ENCODE data around the gene KANSL1. TPM values are rescaled to one million over a fixed set of nuclear protein-coding genes. Genes with fewer than 3 reads are reported as not detected.

The KANSL1 gene
- total RNA-seq, 1 donor from 2014 or later, result 122 TPM

DNA sequence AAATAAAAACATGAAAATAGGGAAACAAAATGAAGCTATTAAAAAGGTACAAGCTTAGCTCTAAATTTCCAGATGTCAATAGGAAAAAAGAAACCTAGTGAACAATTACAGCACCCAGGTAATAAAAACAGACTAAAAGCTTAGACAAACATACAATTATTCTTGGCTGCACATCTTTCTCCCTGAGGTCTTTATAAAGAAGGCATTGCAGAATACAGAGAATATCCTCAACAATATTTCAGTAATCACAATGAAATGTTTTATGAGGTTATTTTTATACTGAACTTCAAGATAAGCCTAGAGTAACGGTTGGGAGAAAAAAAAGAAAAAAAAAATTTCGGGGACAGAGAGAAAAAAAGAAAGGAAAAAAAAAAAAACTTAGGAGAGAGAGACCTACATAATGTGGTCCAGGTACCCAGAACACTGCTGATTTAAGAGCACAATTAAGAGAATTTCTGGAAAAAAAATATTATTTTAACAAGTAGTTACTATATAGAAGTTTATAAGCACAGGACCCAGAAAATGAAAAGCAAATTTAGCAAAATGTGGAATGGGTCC, 26.5 kb downstream of the KANSL1 start:
- no peak for DNase-seq (ENCODE audit: extremely low spot score in 2 of 2)
- intact Hi-C loops (cut with DNase I), result no loop called here
- Histone ChIP-seq H3K9me3 (no peaks in the 10 kb centered on the region), H3K4me3 (no peak overlapping the region), H3K36me3 (peaks cover 0 to 10% of the 10 kb centered on the region in 2 donors), H3K27me3 (no peaks in the 10 kb centered on the region), H3K27ac (no peak overlapping the region), H3K4me1 (peaks cover 85% of the 10 kb centered on the region)
- TF ChIP-seq POLR2A (IDR thresholded peaks at IDR 0.05) (no peak), POLR2AphosphoS5 (IDR thresholded peaks at IDR 0.05; ENCODE audit: insufficient read depth in 1 of 2, low read depth in 1 of 2) (no peak)
- TF ChIP-seq, protein P1, sequence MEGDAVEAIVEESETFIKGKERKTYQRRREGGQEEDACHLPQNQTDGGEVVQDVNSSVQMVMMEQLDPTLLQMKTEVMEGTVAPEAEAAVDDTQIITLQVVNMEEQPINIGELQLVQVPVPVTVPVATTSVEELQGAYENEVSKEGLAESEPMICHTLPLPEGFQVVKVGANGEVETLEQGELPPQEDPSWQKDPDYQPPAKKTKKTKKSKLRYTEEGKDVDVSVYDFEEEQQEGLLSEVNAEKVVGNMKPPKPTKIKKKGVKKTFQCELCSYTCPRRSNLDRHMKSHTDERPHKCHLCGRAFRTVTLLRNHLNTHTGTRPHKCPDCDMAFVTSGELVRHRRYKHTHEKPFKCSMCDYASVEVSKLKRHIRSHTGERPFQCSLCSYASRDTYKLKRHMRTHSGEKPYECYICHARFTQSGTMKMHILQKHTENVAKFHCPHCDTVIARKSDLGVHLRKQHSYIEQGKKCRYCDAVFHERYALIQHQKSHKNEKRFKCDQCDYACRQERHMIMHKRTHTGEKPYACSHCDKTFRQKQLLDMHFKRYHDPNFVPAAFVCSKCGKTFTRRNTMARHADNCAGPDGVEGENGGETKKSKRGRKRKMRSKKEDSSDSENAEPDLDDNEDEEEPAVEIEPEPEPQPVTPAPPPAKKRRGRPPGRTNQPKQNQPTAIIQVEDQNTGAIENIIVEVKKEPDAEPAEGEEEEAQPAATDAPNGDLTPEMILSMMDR (IDR thresholded peaks at IDR 0.05), result no peak

DNA sequence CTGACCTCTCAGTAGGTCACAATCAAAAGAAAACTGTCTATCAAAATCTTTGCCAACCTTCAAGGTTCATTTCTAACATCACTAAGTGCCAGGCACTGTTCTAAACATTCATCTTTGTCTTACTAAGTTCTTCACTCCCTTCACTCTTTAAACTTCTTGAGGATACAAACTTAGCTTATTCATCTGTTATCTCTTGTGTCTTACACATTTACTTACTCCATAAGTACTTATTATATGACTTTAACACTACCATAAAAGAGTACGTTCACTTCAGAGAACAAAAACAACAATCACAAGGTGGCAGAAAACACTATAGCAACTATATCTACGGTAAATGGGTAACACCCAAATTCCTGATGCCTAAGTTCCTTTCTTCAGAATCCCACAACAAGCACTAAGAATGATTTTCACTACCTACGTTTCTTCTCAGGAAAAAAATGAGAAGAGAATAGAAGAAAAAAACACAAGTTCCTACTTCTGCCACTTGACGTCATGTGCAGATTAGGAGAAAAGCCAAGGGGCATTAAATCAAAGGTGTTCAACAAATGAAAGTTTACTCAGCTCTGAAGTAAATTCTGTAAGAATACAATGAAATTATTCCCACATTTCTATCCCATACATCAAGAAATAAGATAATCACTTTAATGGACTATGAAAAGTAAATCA, 29.2 kb downstream of the KANSL1 start:
- peaks cover 92% of the 10 kb centered on the region for H3K4me1 ChIP-seq
- DNase-seq (ENCODE audit: extremely low spot score in 2 of 2), result no peak
- no peak for TF ChIP-seq POLR2A (IDR thresholded peaks at IDR 0.05)
- TF ChIP-seq, protein P1 (IDR thresholded peaks at IDR 0.05), result no peak
- TF ChIP-seq POLR2AphosphoS5 (IDR thresholded peaks at IDR 0.05; ENCODE audit: insufficient read depth in 1 of 2, low read depth in 1 of 2), result no peak
- no peaks in the 10 kb centered on the region for H3K9me3 ChIP-seq
- intact Hi-C loops (cut with DNase I), result no loop called here
- H3K27ac ChIP-seq, result no peak overlapping the region
- H3K27me3 ChIP-seq, result no peaks in the 10 kb centered on the region
- H3K4me3 ChIP-seq, result no peak overlapping the region
- H3K36me3 ChIP-seq, result no peaks in the 10 kb centered on the region

DNA sequence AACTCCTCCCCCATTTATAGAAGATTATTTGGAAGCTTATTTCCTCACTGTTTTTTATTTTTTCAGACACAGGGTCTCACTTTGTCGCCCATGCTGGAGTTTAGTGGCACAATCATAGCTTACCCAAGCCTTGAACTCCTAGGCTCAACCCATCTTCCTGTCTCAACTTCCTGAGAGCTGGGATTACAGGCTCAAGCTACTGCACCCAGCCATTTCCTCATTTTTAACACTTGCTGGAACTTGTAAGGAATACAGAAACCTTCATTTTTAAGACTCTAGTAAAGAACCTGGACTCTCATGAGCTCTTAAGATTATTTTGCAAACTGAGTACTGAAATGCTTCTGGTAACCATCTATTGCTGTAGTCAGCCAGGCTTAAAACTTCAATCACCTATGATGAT, 29.9 kb downstream of the KANSL1 start:
- no peak for DNase-seq (ENCODE audit: extremely low spot score in 2 of 2)
- peaks cover 92% of the 10 kb centered on the region for H3K4me1 ChIP-seq
- H3K9me3 ChIP-seq, result no peaks in the 10 kb centered on the region
- TF ChIP-seq, protein P1 (IDR thresholded peaks at IDR 0.05), result no peak
- TF ChIP-seq POLR2AphosphoS5 (IDR thresholded peaks at IDR 0.05; ENCODE audit: insufficient read depth in 1 of 2, low read depth in 1 of 2) (no peak), POLR2A (IDR thresholded peaks at IDR 0.05) (no peak)
- H3K4me3 ChIP-seq, result no peak overlapping the region
- H3K27ac ChIP-seq, result no peak overlapping the region
- no peaks in the 10 kb centered on the region for H3K27me3 ChIP-seq
- intact Hi-C loops (cut with DNase I), result no loop called here
- no peaks in the 10 kb centered on the region for H3K36me3 ChIP-seq

DNA sequence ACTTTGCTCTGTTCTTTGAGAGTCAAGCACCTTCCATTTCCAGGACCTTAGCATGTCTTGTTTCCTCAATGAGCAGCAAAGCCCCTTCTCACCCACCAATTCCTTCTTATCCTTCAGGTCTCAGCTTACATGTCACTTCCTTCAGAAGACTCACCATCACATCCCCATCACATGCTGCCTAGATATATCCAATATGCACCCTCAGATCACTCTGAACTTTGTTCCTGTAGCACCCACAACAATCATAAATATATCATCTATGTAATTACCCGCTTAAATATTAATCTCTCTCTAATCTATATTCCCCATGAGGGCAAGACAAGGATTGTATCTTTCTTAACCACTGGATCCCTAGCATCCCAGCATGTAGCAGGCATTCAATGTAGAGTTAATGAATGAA, 30.4 kb downstream of the KANSL1 start:
- H3K4me1 ChIP-seq, result peaks cover 92% of the 10 kb centered on the region

More for the DNA sequence above, 30.4 kb downstream of the KANSL1 start:
- Histone ChIP-seq H3K4me3 (no peak overlapping the region), H3K36me3 (no peaks in the 10 kb centered on the region), H3K27me3 (no peaks in the 10 kb centered on the region), H3K9me3 (no peaks in the 10 kb centered on the region), H3K27ac (no peak overlapping the region)
- DNase-seq (ENCODE audit: extremely low spot score in 2 of 2), result no peak
- TF ChIP-seq, protein P1 (IDR thresholded peaks at IDR 0.05), result no peak
- TF ChIP-seq POLR2AphosphoS5 (IDR thresholded peaks at IDR 0.05; ENCODE audit: insufficient read depth in 1 of 2, low read depth in 1 of 2) (no peak), POLR2A (IDR thresholded peaks at IDR 0.05) (no peak)
- intact Hi-C loops (cut with DNase I), result no loop called here

All from vagina (tissue), 2 donors.